SK-N-SH treated with all-trans-retinoic acid at 6 μM for 48 hours (cell line): ENCODE measurements around the gene LAMA5.

Experiments used
- ATAC-seq: fragments of 200-7000 bp; cut with Tn5 transposase; 3 replicates; pipeline ENCODE4 v1.9.1; 2020; ENCODE audit warnings: mild to moderate bottlenecking, moderate library complexity
- ARNTL ChIP-seq: fragments of 450-650 bp; formaldehyde crosslinking; IDR thresholded peaks from 2 replicates; pipeline ENCODE4 v1.5.0; 2020; ENCODE audit warnings: low read depth, mild to moderate bottlenecking, moderate library complexity, borderline replicate concordance
- CSDC2 ChIP-seq: fragments of 250-450 bp; sonication (Bioruptor Pico); IDR thresholded peaks from 2 replicates; pipeline ENCODE4 v1.5.0; 2020; ENCODE audit warnings: mild to moderate bottlenecking, moderate library complexity
- ESRRG ChIP-seq: fragments of 250-450 bp; sonication (Bioruptor Pico); IDR thresholded peaks from 2 replicates; pipeline ENCODE4 v1.6.1; 2021; ENCODE audit warnings: mild to moderate bottlenecking
- GLIS3 ChIP-seq: fragments of 250-450 bp; sonication (Bioruptor Pico); IDR thresholded peaks from 2 replicates; pipeline ENCODE4 v1.5.0; 2020; ENCODE audit warnings: mild to moderate bottlenecking, moderate library complexity
- ISL1 ChIP-seq: fragments of 250-450 bp; sonication (Bioruptor Pico); IDR thresholded peaks from 2 replicates; pipeline ENCODE4 v2.1.2; 2022; ENCODE audit warnings: mild to moderate bottlenecking, moderate library complexity
- OSR1 ChIP-seq: fragments of 250-450 bp; sonication (Bioruptor Pico); IDR thresholded peaks from 2 replicates; pipeline ENCODE4 v1.8.0; 2022; ENCODE audit warnings: moderate library complexity, mild to moderate bottlenecking, inconsistent platforms
- PPARA ChIP-seq: fragments of 250-450 bp; sonication (Bioruptor Pico); IDR thresholded peaks from 2 replicates; pipeline ENCODE4 v1.5.0; 2020; ENCODE audit warnings: mild to moderate bottlenecking, borderline replicate concordance
- RARB ChIP-seq: fragments of 250-450 bp; sonication (Bioruptor Pico); IDR thresholded peaks from 2 replicates; pipeline ENCODE4 v1.8.0; 2021; ENCODE audit warnings: mild to moderate bottlenecking, moderate library complexity
- SNAI2 ChIP-seq: fragments of 250-450 bp; sonication (Bioruptor Pico); IDR thresholded peaks from 2 replicates; pipeline ENCODE4 v1.5.0; 2020; ENCODE audit warnings: mild to moderate bottlenecking, moderate library complexity
- TOX ChIP-seq: fragments of 250-450 bp; sonication (Bioruptor Pico); IDR thresholded peaks from 2 replicates; pipeline ENCODE4 v1.8.0; 2021; ENCODE audit warnings: mild to moderate bottlenecking, moderate library complexity, borderline replicate concordance
- ZC3H10 ChIP-seq: fragments of 250-450 bp; sonication (Bioruptor Pico); IDR thresholded peaks from 2 replicates; pipeline ENCODE4 v1.5.1; 2021; ENCODE audit warnings: mild to moderate bottlenecking, moderate library complexity
- ZFP3 ChIP-seq: fragments of 250-450 bp; sonication (Bioruptor Pico); IDR thresholded peaks from 2 replicates; pipeline ENCODE4 v1.5.0; 2020; ENCODE audit warnings: mild to moderate bottlenecking, moderate library complexity
- ZFP30 ChIP-seq: fragments of 450-650 bp; formaldehyde crosslinking; IDR thresholded peaks from 2 replicates; pipeline ENCODE4 v1.5.0; 2022; ENCODE audit warnings: mild to moderate bottlenecking, moderate library complexity
- ZNF565 ChIP-seq: fragments of 450-650 bp; formaldehyde crosslinking; conservative IDR thresholded peaks from 2 replicates; pipeline ENCODE4 v1.5.0; 2020; ENCODE audit warnings: low read depth, mild to moderate bottlenecking, moderate library complexity
- ZNF8 ChIP-seq: fragments of 450-650 bp; formaldehyde crosslinking; IDR thresholded peaks from 2 replicates; pipeline ENCODE4 v1.5.0; 2020; ENCODE audit warnings: mild to moderate bottlenecking, moderate library complexity
- TF ChIP-seq, protein P1 (sequence below): fragments of 250-450 bp; sonication (Bioruptor Pico); IDR thresholded peaks from 2 replicates; pipeline ENCODE4 v1.5.1; 2021; ENCODE audit warnings: mild to moderate bottlenecking, moderate library complexity
- TF ChIP-seq, protein P2 (sequence below): fragments of 250-450 bp; sonication (Bioruptor Pico); IDR thresholded peaks from 2 replicates; pipeline ENCODE4 v1.8.0; 2020; ENCODE audit warnings: mild to moderate bottlenecking, moderate library complexity, borderline replicate concordance
- TF ChIP-seq, protein P3 (sequence below): fragments of 250-450 bp; sonication (Bioruptor Pico); IDR thresholded peaks from 2 replicates; pipeline ENCODE4 v1.5.0; 2020; ENCODE audit warnings: mild to moderate bottlenecking, moderate library complexity
- TF ChIP-seq, protein P4 (sequence below): fragments of 250-450 bp; sonication (Bioruptor Pico); IDR thresholded peaks from 2 replicates; pipeline ENCODE4 v1.8.0; 2021; ENCODE audit warnings: low read depth, mild to moderate bottlenecking, moderate library complexity, borderline replicate concordance

LAMA5 gene

DNA sequence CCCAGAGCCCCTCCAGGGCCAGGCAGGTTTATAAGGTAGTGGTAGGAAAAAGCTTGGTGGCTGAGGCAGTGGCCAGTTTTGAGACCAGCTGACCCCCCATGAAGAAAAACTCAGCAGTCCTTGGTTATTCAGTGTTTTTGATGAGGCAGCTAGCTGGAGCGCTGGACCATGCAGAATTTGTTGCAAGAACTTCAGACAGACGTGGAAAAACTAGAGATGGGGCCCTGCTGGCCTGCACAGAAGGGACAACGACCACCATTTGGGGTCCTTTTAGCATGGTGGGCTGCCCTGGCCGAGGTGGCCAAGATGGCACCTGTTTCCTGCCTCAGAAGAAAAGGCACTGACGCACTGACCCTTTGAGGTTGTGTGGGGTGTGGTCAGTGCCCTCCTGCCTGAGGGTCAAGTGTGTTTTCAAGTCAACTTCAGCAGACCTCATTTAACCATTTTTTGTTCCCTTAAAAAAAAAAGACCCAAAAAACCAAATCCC is 22.5 kb upstream of the LAMA5 start:
- TF ChIP-seq SNAI2 (CRISPR knock-in tag): no peak
- TF ChIP-seq, protein P1, sequence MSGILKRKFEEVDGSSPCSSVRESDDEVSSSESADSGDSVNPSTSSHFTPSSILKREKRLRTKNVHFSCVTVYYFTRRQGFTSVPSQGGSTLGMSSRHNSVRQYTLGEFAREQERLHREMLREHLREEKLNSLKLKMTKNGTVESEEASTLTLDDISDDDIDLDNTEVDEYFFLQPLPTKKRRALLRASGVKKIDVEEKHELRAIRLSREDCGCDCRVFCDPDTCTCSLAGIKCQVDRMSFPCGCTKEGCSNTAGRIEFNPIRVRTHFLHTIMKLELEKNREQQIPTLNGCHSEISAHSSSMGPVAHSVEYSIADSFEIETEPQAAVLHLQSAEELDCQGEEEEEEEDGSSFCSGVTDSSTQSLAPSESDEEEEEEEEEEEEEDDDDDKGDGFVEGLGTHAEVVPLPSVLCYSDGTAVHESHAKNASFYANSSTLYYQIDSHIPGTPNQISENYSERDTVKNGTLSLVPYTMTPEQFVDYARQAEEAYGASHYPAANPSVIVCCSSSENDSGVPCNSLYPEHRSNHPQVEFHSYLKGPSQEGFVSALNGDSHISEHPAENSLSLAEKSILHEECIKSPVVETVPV (CRISPR knock-in tag): 0 out of 2 replicates have a peak, but pooled peaks have one; percentile 18
- ATAC-seq: no peak

DNA sequence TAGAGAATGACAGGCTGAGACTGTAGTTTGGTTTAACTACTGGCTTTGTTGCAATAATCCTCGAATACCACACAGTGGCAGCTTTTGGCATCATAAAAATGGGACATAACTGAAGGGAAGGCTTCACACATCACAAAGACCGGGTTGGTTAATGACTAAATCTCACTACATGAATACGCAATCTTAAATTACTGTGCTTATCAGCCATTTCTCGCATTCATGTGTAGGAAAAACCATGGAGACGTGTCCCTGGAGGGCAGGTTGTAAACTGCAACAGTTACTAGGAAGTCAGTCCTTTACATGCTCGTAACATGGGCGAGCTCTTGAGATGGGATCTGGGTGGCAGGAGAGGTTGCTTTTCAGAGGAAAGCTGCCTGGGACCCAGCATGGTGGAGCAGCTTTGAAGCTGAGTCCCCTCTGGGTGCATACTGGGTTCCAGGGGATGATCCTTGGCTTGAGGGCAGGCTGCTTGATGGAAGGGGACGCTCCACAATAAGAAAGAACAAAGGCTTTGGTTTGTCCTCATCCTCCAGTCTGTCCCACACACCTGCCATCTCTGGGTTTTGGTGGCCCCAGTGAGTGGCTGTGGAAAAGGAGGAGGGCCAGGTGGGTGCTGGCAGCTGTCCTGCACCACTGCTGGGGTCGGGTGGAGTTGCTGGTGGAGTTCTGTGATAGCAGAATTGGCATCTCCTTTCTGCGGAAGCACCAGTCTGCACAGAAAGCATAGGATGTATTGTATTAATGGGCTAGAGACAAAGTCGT is 21.9 kb upstream of the LAMA5 start:
- ATAC-seq: no peak
- no peak for TF ChIP-seq TOX (CRISPR knock-in tag)
- TF ChIP-seq CSDC2: no peak
- no peak for TF ChIP-seq PPARA (CRISPR knock-in tag)
- no peak for TF ChIP-seq ZFP3 (CRISPR knock-in tag)
- no peak for TF ChIP-seq ZC3H10 (CRISPR knock-in tag)
- no peak for TF ChIP-seq SNAI2 (CRISPR knock-in tag)
- TF ChIP-seq ZFP30 (CRISPR knock-in tag): no peak
- no peak for TF ChIP-seq GLIS3 (CRISPR knock-in tag)
- no peak for TF ChIP-seq ISL1 (CRISPR knock-in tag)
- TF ChIP-seq ZNF8: no peak
- TF ChIP-seq, protein P2, sequence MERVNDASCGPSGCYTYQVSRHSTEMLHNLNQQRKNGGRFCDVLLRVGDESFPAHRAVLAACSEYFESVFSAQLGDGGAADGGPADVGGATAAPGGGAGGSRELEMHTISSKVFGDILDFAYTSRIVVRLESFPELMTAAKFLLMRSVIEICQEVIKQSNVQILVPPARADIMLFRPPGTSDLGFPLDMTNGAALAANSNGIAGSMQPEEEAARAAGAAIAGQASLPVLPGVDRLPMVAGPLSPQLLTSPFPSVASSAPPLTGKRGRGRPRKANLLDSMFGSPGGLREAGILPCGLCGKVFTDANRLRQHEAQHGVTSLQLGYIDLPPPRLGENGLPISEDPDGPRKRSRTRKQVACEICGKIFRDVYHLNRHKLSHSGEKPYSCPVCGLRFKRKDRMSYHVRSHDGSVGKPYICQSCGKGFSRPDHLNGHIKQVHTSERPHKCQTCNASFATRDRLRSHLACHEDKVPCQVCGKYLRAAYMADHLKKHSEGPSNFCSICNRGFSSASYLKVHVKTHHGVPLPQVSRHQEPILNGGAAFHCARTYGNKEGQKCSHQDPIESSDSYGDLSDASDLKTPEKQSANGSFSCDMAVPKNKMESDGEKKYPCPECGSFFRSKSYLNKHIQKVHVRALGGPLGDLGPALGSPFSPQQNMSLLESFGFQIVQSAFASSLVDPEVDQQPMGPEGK: no peak
- TF ChIP-seq ARNTL: no peak

DNA sequence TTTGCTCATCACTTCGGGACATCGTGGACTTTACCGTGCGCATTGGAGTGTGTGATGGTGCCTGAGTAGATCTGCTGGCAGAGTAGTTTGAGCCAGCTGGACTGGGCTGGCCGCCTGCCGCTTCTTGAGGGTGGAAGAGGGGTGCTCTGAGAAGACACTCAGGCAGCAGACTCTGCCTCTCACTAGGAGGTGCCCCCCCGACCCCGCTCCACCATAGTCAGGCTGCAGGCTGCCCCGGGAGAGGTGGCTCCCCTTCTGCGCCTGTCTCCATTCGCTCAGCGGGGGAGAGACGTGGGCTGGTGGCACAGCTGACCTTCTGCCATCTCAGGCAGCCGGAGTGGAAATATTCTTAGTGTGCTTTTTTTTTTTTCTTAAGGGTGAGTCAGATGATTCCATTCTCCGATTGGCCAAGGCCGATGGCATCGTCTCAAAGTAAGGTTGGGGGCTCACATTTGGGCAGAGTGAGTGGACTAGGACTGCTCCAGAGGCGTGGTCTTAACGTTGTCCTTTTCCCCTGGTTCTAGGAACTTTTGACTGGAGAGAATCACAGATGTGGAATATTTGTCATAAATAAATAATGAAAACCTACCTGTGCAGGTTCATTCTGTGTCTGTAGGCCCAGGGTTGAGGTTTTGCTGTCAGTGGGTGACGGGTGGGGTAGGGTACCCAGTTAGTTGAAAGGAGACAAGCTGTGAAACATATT is 21.0 kb upstream of the LAMA5 start:
- no peak for ATAC-seq
- TF ChIP-seq RARB (CRISPR knock-in tag): no peak
- TF ChIP-seq ARNTL: no peak
- TF ChIP-seq, protein P2: no peak
- no peak for TF ChIP-seq CSDC2
- TF ChIP-seq, protein P3, sequence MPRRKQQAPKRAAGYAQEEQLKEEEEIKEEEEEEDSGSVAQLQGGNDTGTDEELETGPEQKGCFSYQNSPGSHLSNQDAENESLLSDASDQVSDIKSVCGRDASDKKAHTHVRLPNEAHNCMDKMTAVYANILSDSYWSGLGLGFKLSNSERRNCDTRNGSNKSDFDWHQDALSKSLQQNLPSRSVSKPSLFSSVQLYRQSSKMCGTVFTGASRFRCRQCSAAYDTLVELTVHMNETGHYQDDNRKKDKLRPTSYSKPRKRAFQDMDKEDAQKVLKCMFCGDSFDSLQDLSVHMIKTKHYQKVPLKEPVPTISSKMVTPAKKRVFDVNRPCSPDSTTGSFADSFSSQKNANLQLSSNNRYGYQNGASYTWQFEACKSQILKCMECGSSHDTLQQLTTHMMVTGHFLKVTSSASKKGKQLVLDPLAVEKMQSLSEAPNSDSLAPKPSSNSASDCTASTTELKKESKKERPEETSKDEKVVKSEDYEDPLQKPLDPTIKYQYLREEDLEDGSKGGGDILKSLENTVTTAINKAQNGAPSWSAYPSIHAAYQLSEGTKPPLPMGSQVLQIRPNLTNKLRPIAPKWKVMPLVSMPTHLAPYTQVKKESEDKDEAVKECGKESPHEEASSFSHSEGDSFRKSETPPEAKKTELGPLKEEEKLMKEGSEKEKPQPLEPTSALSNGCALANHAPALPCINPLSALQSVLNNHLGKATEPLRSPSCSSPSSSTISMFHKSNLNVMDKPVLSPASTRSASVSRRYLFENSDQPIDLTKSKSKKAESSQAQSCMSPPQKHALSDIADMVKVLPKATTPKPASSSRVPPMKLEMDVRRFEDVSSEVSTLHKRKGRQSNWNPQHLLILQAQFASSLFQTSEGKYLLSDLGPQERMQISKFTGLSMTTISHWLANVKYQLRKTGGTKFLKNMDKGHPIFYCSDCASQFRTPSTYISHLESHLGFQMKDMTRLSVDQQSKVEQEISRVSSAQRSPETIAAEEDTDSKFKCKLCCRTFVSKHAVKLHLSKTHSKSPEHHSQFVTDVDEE (CRISPR knock-in tag): no peak
- no peak for TF ChIP-seq ISL1 (CRISPR knock-in tag)
- no peak for TF ChIP-seq SNAI2 (CRISPR knock-in tag)
- no peak for TF ChIP-seq GLIS3 (CRISPR knock-in tag)
- TF ChIP-seq ZNF8: no peak
- no peak for TF ChIP-seq OSR1 (CRISPR knock-in tag)
- TF ChIP-seq TOX (CRISPR knock-in tag): no peak
- TF ChIP-seq ESRRG (CRISPR knock-in tag): no peak
- TF ChIP-seq ZNF565 (CRISPR knock-in tag): no peak
- TF ChIP-seq, protein P4, sequence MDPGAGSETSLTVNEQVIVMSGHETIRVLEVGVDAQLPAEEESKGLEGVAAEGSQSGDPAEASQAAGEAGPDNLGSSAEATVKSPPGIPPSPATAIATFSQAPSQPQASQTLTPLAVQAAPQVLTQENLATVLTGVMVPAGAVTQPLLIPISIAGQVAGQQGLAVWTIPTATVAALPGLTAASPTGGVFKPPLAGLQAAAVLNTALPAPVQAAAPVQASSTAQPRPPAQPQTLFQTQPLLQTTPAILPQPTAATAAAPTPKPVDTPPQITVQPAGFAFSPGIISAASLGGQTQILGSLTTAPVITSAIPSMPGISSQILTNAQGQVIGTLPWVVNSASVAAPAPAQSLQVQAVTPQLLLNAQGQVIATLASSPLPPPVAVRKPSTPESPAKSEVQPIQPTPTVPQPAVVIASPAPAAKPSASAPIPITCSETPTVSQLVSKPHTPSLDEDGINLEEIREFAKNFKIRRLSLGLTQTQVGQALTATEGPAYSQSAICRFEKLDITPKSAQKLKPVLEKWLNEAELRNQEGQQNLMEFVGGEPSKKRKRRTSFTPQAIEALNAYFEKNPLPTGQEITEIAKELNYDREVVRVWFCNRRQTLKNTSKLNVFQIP: no peak
- TF ChIP-seq, protein P1 (CRISPR knock-in tag): no peak
- TF ChIP-seq, all 23 proteins: peak for 0
